NOMO-1 treated with dmso at 0.1 percent for 144 hours (cell line): Measurements from ENCODE around the gene GAS5.
"Not testable (repeated sequence)": the region's sequence is repeated elsewhere in the genome, so short reads cannot be mapped to it uniquely, and the experiment has no call there.

ENCODE experiments used
- DNase-seq: peaks from one replicate; lab custom pipeline; 2025; ENCODE audit not compliant: unreplicated experiment; lab: John Stamatoyannopoulos, UW

Gene GAS5

GRCh38 chr1:173870252-173871075, 2.7 kb upstream of the GAS5 start:
- no peak for DNase-seq

GRCh38 chr1:173869021-173869359, 1.2 kb upstream of the GAS5 start:
- DNase-seq = no peak

DNA sequence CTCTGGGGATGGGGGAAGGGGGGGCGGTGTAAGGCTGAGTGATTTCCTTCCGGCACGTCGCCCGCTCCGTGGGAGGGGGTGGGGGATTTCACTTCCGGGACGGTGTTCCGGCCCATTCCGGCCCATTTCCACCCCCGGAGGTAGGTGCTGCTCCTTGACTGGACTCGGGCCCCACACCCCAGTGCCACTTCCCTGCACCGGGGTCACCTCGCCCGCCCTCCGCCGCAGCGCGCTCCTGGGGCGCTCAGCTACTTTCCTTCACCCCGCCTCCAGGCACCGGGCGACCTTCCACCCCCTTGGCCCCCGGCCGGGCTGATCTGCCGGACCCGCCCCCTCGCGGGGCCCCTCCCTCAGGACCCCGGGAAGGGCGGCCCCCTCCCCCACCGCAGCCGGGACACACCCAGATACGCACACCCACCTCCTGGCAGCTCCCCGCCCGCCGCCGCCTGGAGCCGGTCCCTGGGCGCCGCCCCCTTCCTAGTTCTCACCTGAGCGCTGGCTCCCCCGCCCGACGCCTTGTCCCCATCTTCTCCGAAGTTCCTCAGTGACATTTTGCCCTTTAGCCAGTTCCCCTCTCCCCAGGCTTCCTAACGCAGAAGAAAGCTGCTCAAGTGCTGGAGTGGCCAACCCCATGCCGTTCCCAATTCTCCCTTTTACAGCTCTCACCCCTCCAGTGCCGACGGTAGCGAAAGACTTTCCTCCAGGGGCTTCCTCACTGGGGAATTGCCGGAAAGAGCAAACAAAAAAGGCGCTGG, 654 bp upstream of the GAS5 start, which contains the start of gene ZBTB37:
Gene ZBTB37, plus strand, starts transcription at position 115 of the 755 bp plus-strand sequence. CDS start 1,846 bp downstream, outside the sequence.
- DNase-seq = peak; percentile 84

DNA sequence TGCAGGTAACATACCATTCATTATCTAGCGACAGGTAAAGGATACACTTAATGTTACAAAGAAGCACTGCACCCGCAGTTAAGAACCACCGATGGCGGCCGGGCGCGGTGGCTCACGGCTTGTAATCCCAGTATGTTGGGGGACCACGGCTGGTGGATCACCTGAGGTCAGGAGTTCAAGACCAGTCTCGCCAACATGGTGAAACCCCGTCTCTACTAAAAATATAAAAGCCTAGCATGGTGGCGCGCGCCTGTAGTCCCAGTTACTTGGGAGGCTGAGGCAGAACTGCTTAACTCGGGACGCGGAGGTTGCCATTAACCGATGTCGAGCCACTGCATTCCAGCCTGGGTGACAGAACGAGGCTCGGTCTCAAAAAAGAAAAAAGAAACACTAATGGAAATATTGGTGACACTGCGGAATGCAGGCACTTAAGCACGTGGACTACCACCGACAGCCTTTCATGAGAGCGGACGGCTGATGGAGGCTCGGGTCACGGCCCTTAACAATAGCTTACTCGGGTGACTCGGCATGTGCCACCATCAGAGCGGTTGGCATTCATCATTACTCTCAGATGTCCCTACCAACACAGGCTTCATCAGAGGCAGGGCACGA, 542 bp downstream of the GAS5 start:
- no peak for DNase-seq

DNA sequence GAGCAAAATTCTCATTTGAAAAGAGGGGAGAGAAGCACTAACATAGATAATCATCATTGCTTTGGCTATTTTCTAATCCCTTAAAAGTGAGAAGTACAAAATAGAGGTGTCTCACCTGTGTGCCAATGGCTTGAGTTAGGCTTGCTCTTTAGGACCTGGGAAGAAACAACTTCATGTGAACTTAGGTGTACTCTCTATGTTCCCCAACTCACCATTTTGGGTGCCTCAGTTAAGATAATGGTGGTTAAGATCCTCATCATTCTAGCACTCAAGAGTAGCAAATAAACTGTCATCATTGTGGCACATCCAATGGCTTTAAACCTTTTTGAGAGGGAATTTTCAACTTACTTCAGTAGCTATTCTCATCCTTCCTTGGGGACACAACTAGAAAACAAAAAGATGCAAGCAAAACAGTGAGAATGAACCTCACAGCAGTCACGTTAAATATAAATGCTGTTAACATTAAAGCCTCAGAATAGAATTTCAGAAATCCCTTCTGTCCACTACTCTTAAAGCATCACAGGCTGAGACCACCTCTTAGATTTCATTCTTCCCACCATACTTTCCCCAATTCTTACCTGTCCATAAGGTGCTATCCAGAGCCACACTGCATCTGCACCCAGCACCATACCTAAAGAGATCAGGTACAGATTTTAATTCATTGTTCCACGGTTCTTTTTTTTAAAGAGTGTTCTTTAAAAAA, 1.2 kb downstream of the GAS5 start:
- no peak for DNase-seq

DNA sequence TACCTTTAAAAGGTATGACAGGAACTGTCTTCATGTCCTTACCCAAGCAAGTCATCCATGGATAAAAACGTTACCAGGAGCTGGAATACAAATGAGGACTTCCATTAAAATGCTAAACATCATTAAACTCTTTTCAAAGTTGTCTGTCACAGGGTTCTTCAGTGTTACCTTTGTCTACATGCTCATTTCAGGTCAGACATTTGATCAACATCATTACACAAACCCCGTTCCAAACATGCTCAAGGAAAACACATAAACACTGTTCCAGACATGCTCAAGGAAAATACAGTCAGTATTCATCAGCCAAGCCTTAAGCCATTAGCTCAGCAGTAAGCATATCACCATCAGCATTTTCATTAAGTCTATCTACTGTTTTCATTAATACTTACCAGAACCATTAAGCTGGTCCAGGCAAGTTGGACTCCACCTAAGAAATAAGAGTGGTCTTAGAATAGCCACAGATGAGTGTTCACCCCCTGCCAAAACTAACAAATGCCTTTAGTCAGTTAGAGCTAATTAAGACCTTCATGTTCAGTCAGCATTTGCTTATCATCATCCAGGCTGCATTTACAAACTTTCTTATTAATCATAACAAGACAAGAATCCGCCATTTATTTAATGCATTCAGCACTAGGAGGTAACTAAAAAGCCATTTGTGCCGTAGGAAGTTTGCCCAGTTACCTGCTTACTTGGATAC, 2.2 kb downstream of the GAS5 start:
- DNase-seq = no peak

- no peak for DNase-seq
Measured at GRCh38 chr1:173864179-173864867, 3.5 kb downstream of the GAS5 start.

DNA sequence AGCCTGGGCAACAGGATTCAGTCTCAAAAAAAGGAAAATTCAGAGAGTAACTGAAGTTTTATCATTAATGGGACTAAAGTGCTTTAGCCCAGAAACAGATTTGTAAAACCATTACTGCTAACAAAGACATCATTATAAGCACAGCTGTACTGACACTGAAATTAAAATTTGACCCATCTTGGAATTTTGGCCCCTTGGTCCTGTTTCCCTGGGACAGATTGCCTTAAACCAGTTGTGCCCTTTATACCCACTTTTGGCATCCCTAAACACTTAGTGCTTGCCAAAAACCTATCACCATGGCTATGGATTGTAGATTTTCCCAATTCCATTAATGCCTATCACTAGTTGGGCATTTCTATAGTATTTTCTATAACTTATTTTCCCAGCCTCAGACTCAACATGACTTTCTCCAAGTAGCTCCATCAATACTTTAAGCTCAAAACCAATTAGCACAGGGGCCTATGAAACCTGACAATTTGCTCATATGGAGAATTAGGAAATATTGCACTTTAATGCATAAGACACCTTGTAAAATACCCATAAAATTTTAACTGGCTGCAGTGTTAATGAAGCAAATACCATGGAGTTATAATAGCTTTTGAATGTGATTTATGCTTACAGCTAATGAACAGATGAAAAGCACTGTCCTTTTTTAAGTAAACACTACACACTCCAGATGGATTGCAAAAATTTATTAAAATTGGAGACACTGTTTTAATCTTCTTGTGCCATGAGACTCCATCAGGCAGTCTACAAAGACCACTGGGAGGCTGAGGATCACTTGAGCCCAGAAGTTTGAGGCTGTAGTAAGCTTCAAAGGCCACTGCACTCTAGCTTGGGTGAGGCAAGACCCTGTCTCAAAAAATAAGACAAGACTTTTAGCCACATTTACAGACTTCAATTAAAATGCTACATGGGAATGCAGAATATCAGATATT, 4.3 kb downstream of the GAS5 start:
- no peak for DNase-seq

- no peak for DNase-seq
Measured at GRCh38 chr1:173862769-173863223, 5.0 kb downstream of the GAS5 start.

GRCh38 chr1:173862146-173862768, 5.5 kb downstream of the GAS5 start:
- DNase-seq = not testable (repeated sequence)

DNA sequence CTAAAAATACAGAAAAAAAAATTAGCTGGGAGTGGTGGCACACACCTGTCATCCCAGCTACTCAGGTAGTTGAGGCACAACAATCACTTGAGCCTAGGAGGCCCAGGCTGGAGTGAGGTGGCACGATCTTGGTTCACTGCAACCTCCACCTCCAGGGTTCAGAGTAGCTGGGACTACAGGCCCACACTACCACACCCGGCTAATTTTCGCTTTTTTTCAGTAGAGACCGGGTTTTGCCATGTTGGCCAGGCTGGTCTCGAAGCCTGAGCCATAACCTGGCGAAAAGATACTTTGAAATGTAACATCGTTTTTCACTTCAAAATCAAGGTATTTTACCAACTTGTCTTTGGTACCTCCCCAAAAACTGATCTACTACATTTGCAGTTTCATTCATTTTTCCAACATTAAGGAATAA, 6.1 kb downstream of the GAS5 start:
- no peak for DNase-seq

- DNase-seq = no peak
Measured at GRCh38 chr1:173860065-173860464, 7.7 kb downstream of the GAS5 start.

DNA sequence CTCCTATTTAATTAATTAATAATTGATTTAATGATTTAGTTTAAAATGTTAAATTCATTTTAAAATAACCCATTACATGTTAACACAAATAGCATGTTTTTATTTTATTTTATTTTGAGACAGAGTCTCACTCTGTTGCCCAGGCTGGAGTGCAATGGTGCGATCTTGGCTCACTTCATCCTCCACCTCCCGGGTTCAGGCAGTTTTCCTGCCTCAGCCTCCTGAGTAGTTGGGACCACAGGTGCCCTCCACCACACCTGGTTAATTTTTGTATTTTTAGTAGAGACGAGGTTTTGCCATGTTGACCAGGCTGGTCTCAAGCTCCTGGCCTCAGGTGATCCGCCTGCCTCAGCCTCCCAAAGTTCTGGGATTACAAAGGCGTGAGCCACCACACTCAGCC, 8.2 kb downstream of the GAS5 start:
- not testable (repeated sequence) for DNase-seq

DNA sequence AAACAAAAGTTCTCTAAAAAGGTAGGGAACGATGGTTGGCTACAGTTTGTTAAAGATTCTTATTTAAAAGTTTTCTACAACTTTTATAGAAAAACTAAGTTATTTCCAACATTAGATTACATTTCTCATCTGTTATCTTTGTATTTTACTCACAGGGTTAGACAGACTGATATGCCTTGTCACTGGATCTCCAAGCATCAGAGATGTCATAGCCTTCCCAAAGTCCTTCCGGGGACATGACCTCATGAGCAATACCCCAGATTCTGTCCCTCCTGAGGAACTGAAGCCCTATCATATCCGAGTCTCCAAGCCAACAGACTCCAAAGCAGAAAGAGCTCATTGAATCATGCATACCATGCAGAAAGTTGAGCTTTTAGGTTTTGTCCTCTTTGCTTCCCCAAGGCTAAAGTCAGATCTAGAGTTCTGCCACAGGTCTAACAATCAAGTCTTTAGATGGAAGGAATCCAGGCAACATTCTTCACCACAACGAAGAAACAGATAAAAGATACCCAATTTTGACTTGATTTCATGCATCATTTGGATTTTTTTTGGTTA, 10.3 kb downstream of the GAS5 start:
- DNase-seq = no peak

DNA sequence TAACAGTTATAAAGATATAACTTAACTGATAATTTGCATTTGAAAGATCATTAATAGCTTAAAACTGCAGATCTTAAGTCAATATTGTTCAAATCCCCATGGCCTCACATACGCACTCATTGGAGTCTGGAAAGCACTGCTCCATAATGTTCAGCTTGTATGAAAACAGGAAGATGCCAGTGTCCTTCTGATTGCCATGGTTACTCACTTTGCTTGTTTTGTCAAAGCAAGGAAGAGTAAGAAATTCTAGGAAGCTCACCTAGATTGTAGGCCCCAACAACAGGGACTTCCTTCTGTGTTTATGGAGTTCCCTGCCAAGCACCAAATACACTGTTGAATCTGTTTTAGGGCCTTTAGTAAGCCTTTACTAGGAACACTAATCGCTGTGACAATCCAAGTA, 10.9 kb downstream of the GAS5 start:
- DNase-seq = no peak

DNA sequence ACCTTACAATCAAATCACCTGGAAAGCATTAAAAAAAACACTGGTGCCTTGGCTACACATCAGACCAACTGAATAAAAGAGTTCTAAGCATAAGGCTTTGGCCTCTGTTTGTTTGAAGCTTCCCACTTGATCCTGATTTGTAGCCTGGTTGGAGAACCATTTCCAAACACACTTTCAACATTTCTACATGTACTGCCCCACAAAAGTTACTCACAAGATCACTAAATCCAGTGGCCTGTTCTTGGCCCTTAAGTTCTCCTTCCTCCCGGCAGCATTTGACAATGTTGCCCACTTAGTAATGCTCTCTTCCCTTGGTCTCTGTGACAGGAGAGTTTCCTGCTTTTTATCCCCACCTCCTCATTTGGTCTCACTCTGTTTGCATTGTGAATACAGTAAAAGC, 11.8 kb downstream of the GAS5 start:
- DNase-seq = no peak

DNA sequence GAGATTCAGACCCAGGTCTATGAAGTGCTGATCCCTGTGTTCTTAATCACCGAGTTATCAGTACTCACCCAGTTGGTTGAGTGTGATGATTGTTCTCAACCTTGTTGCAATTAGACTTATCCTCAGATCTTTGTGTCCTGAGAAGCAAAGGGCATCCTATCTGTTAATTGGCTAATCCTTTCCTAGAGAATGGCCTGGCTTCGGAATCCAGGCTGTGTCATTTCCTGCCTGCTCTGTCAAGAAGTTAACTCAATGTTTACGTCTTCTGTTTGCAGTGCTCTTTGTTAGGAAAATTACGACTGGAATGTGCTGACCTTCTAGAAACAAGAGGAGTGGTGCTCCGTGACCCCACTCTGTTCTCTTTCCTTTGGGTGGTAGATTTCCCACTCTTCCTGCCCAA, 14.7 kb downstream of the GAS5 start:
- DNase-seq = no peak

DNA sequence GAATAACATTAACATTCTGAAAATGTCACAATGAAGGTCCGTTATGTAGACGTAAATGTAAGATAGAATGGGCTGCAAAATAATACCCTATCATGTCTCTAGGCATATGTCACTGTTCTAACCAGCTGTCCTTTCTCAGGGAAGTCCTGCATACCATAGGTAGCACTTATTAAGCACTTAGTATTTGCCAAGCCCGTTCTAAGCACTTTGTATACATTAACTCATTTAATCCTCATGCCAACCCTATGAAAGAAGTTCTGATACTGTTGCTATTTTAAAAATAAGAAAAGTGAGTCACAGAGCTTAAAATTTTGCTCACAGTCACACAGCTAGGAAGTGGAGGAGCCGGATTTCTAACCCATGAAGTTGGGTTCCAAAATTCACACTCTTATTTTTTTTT, 15.7 kb downstream of the GAS5 start:
- DNase-seq = no peak
